ENCODE data around the gene XYLT1. TPM values are rescaled to one million over a fixed set of nuclear protein-coding genes. Genes with fewer than 3 reads are reported as not detected.

Gene XYLT1
- total and polyA plus RNA-seq, 2 of the 4 experiments (the other 2 are of a cell fraction): 9.0 to 12.7 TPM

DNA sequence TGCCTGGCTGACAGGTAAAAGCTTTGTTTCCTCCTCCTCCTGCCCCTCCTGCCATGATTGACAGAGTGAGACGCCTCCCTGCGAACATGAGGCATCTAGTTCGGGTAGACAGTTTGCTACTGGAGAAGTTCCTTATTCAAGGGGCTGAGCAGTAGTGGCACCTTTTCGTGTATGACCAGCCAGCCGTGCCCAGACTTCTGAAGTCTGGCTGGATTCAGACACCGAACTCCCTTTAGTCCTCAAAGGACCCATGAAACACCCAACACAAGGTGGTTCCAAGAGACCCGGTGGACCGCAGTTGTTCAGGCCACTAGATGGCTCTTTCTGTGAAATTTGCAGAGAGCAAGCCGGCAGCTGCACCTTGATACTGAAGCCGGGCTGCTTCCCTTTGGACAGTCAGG, 192.8 kb downstream of the XYLT1 start:
- peaks cover under 1 to 3% of the 10 kb centered on the region in 2 experiments; a peak in 2 of 4 replicates for H3K79me1 ChIP-seq (ENCODE audit: low read depth in 1 of 2, low read length in 2 of 2)
- H3K18ac ChIP-seq (ENCODE audit: low read depth, low read length): no peak overlapping the region
- H2AFZ ChIP-seq (replicated peaks; ENCODE audit: low read length, poor library complexity): no peak overlapping the region
- no peak overlapping the region for H3K4me3 ChIP-seq (ENCODE audit: insufficient read depth, low read depth, low read length)
- no peak overlapping the region for H3K56ac ChIP-seq (ENCODE audit: extremely low read depth, insufficient read depth, low read length)
- TF ChIP-seq RAD21 (IDR thresholded peaks at IDR 0.05; ENCODE audit: low read length) (0 out of 2 replicates have a peak, but pooled peaks have one; percentile 13), CHD1 (IDR thresholded peaks at IDR 0.05; ENCODE audit: low read depth, low read length) (no peak), CEBPB (IDR thresholded peaks at IDR 0.05; ENCODE audit: low read depth, low read length) (no peak), FOS (IDR thresholded peaks at IDR 0.05; ENCODE audit: low read depth, low read length) (no peak), RFX5 (IDR thresholded peaks at IDR 0.05; ENCODE audit: low read depth, low read length) (no peak), SMC3 (IDR thresholded peaks at IDR 0.05; ENCODE audit: low read depth, low read length) (no peak), NFE2L2 (IDR thresholded peaks at IDR 0.05; ENCODE audit: low read depth, low read length) (no peak), MXI1 (IDR thresholded peaks at IDR 0.05; ENCODE audit: borderline replicate concordance, low read depth, low read length) (no peak)
- TF ChIP-seq, protein P1, sequence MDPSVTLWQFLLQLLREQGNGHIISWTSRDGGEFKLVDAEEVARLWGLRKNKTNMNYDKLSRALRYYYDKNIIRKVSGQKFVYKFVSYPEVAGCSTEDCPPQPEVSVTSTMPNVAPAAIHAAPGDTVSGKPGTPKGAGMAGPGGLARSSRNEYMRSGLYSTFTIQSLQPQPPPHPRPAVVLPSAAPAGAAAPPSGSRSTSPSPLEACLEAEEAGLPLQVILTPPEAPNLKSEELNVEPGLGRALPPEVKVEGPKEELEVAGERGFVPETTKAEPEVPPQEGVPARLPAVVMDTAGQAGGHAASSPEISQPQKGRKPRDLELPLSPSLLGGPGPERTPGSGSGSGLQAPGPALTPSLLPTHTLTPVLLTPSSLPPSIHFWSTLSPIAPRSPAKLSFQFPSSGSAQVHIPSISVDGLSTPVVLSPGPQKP (IDR thresholded peaks at IDR 0.05; ENCODE audit: borderline replicate concordance, low read depth, low read length): no peak
- TF ChIP-seq, protein P2, sequence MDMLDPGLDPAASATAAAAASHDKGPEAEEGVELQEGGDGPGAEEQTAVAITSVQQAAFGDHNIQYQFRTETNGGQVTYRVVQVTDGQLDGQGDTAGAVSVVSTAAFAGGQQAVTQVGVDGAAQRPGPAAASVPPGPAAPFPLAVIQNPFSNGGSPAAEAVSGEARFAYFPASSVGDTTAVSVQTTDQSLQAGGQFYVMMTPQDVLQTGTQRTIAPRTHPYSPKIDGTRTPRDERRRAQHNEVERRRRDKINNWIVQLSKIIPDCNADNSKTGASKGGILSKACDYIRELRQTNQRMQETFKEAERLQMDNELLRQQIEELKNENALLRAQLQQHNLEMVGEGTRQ (IDR thresholded peaks at IDR 0.05; ENCODE audit: low read depth, low read length): no peak
- TF ChIP-seq, protein P3, sequence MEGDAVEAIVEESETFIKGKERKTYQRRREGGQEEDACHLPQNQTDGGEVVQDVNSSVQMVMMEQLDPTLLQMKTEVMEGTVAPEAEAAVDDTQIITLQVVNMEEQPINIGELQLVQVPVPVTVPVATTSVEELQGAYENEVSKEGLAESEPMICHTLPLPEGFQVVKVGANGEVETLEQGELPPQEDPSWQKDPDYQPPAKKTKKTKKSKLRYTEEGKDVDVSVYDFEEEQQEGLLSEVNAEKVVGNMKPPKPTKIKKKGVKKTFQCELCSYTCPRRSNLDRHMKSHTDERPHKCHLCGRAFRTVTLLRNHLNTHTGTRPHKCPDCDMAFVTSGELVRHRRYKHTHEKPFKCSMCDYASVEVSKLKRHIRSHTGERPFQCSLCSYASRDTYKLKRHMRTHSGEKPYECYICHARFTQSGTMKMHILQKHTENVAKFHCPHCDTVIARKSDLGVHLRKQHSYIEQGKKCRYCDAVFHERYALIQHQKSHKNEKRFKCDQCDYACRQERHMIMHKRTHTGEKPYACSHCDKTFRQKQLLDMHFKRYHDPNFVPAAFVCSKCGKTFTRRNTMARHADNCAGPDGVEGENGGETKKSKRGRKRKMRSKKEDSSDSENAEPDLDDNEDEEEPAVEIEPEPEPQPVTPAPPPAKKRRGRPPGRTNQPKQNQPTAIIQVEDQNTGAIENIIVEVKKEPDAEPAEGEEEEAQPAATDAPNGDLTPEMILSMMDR (conservative IDR thresholded peaks at IDR 0.05; ENCODE audit: low read depth, low read length): peak; percentile 20; the same call in 1 of the 2 replicates
- DNase-seq (peak; percentile 7), ATAC-seq (ENCODE audit: low read depth) (peak; percentile 17; the same call in 1 of the 2 replicates)
- no peaks in the 10 kb centered on the region for H3K36me3 ChIP-seq (ENCODE audit: control insufficient read depth, insufficient read depth, low read length)
- no peak overlapping the region for H3K23ac ChIP-seq (ENCODE audit: low read depth, low read length)
- H3K4me2 ChIP-seq (ENCODE audit: low read depth, low read length): no peak overlapping the region
- H3K27ac ChIP-seq (ENCODE audit: insufficient read depth, low read length): no peak overlapping the region
- H4K20me1 ChIP-seq (ENCODE audit: insufficient read depth, low read length): peaks cover 24% of the 10 kb centered on the region
- H3K9me3 ChIP-seq (ENCODE audit: control insufficient read depth, insufficient read depth, low read length): no peaks in the 10 kb centered on the region
- in situ Hi-C loops (cut with MboI; ENCODE audit: low sequenced_read_pairs): no loop called here
- intact Hi-C loops (cut with micrococcal nuclease): loop anchor here (2.0 kb wide), 1 partner anchor 191 kb away; no protein-coding TSS in a partner anchor
- no peak overlapping the region for H3K9ac ChIP-seq (ENCODE audit: low read depth, low read length)
- BruUV-seq (replicated peaks): no TSS peak
- no peak overlapping the region for H3K4ac ChIP-seq (ENCODE audit: low read depth, low read length)
- peaks cover 3% of the 10 kb centered on the region for H3K9me1 ChIP-seq (ENCODE audit: insufficient read depth, low read length)
- POLR2A ChIA-PET (ENCODE audit: unreplicated experiment): no interaction called here
- no peak overlapping the region for H2BK20ac ChIP-seq (ENCODE audit: low read depth, low read length)
- 59% methylated on average over 6 of the region's 10 CpGs; no CpG with 5 or more reads in 1 of the 2 experiments for WGBS, 2 experiments (ENCODE audit: extremely low coverage in 2 of 2, insufficient read length in 1 of 2)
- H3K14ac ChIP-seq (replicated peaks; ENCODE audit: low read depth, low read length): no peak overlapping the region
- H4K5ac ChIP-seq (ENCODE audit: low read depth, low read length): no peak overlapping the region
- no peaks in the 10 kb centered on the region for H3K27me3 ChIP-seq (ENCODE audit: control insufficient read depth, insufficient read depth, low read length)
- H2AK9ac ChIP-seq (replicated peaks; ENCODE audit: low read depth, low read length, poor library complexity): no peak overlapping the region
- dilution Hi-C loops (cut with HindIII; ENCODE audit: low sequenced_read_pairs, unreplicated experiment): no loop called here
- no peak overlapping the region for H4K91ac ChIP-seq (ENCODE audit: insufficient read depth, low read depth, low read length)
- no peak overlapping the region for H2BK120ac ChIP-seq (ENCODE audit: low read depth, low read length)
- H2BK15ac ChIP-seq (ENCODE audit: low read depth, low read length): no peak overlapping the region
- no peak overlapping the region for H2AK5ac ChIP-seq (ENCODE audit: low read depth, low read length)
- peaks cover 2% of the 10 kb centered on the region for H3K4me1 ChIP-seq (ENCODE audit: control insufficient read depth, insufficient read depth, low read length)
- CTCF ChIA-PET: interaction anchor here (0.7 to 1.6 kb wide), 2 partner anchors 14 to 189 kb away, joined by 3 to 8 read pairs; no protein-coding TSS in a partner anchor
- no peak overlapping the region for H2BK5ac ChIP-seq (ENCODE audit: low read depth, low read length, poor library complexity, severe bottlenecking)
- H4K8ac ChIP-seq (ENCODE audit: low read depth in 2 of 2, low read length in 2 of 2): no peak overlapping the region
